Suppressor macrophage (primary cell): ENCODE results near the gene FOXJ3.

Source experiments
- DNase-seq, 4 experiments: peaks; one replicate each; pipeline ENCODE4 v3.0.0-alpha.2; 2020 to 2022

Gene FOXJ3

GRCh38 chr1:42334240-42335049, 590 bp downstream of the FOXJ3 start:
- DNase-seq, result peak; percentile 40 to 66 (median 58)

- DNase-seq, result peak in 2 of 4 experiments; percentile 18 to 22
Observed at GRCh38 chr1:42333662-42334239, 1.3 kb downstream of the FOXJ3 start.

- DNase-seq, result no peak
Observed at GRCh38 chr1:42332877-42333276, 2.2 kb downstream of the FOXJ3 start.

- DNase-seq, result no peak
Observed at GRCh38 chr1:42330215-42330614, 4.8 kb downstream of the FOXJ3 start.

GRCh38 chr1:42328916-42329496, 6.0 kb downstream of the FOXJ3 start:
- no peak for DNase-seq

- no peak for DNase-seq
Observed at GRCh38 chr1:42328047-42328625, 6.9 kb downstream of the FOXJ3 start.

- DNase-seq, result no peak
Observed at GRCh38 chr1:42325014-42325402, 10.0 kb downstream of the FOXJ3 start.

- peak in 3 of 4 experiments; percentile 29 to 60 (median 40) for DNase-seq
Observed at GRCh38 chr1:42324398-42325013, 10.5 kb downstream of the FOXJ3 start.

- DNase-seq, result no peak
Observed at GRCh38 chr1:42323551-42323950, 11.5 kb downstream of the FOXJ3 start.

GRCh38 chr1:42322577-42322976, 12.5 kb downstream of the FOXJ3 start:
- no peak for DNase-seq

GRCh38 chr1:42321731-42322130, 13.3 kb downstream of the FOXJ3 start:
- no peak for DNase-seq

- DNase-seq, result no peak
Observed at GRCh38 chr1:42320708-42321107, 14.3 kb downstream of the FOXJ3 start.

GRCh38 chr1:42319871-42320484, 15.1 kb downstream of the FOXJ3 start:
- no peak for DNase-seq

- peak in 2 of 4 experiments; percentile 8 to 21 for DNase-seq
Observed at GRCh38 chr1:42319128-42319851, 15.7 kb downstream of the FOXJ3 start.

- no peak for DNase-seq
Observed at GRCh38 chr1:42318601-42319000, 16.4 kb downstream of the FOXJ3 start.

- DNase-seq, result no peak
Observed at GRCh38 chr1:42317308-42317707, 17.7 kb downstream of the FOXJ3 start.

GRCh38 chr1:42316292-42316691, 18.7 kb downstream of the FOXJ3 start:
- no peak for DNase-seq

- no peak for DNase-seq
Observed at GRCh38 chr1:42315500-42315899, 19.5 kb downstream of the FOXJ3 start.

GRCh38 chr1:42313970-42314369, 21.1 kb downstream of the FOXJ3 start:
- DNase-seq, result no peak

- DNase-seq, result no peak
Observed at GRCh38 chr1:42312576-42313212, 22.3 kb downstream of the FOXJ3 start.

GRCh38 chr1:42311897-42312296, 23.1 kb downstream of the FOXJ3 start:
- DNase-seq, result no peak
